ENCODE measurements around the gene PWP1. TPM values are rescaled to one million over a fixed set of nuclear protein-coding genes. Genes with fewer than 3 reads are reported as not detected.

The PWP1 gene
- total RNA-seq, 1 donor from 2014 or later, result 92.1 TPM

DNA sequence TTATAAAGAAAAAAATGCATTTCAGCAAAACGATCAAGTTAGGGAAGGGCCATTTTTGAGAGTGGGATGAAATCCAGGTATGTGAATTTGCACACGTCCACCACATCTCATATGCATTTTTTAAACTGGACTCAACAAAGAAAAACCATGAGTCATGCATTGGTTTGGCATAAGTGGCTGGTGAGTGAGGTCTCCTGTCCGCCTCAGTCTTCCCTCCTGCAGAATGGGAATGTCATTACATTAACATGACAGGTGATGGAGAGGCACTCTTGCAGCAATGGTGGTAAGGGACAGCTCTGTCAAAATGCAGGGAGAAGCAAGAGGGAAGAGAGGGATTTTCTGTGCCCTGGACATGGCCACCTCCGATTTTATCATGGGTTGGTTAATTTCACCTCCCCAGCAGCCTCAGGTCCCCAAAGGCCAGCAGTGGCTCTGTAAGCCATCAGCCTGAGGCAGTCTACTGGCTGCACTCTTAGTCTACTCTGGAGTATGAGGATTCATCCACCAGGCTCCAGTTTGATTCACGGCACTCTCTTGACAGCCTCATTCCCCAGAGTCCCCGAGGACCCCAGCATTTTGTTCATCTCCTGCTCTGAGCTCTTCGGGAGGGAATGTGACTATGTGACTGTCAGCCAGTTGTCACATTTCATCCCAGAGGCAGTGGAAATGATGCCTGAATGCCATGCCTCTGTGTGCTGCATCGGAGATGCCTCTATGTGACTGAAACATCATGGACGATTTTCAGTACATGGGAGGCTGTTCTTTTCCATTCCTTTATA, 17.1 kb upstream of the PWP1 start:
- TF ChIP-seq, protein P1, sequence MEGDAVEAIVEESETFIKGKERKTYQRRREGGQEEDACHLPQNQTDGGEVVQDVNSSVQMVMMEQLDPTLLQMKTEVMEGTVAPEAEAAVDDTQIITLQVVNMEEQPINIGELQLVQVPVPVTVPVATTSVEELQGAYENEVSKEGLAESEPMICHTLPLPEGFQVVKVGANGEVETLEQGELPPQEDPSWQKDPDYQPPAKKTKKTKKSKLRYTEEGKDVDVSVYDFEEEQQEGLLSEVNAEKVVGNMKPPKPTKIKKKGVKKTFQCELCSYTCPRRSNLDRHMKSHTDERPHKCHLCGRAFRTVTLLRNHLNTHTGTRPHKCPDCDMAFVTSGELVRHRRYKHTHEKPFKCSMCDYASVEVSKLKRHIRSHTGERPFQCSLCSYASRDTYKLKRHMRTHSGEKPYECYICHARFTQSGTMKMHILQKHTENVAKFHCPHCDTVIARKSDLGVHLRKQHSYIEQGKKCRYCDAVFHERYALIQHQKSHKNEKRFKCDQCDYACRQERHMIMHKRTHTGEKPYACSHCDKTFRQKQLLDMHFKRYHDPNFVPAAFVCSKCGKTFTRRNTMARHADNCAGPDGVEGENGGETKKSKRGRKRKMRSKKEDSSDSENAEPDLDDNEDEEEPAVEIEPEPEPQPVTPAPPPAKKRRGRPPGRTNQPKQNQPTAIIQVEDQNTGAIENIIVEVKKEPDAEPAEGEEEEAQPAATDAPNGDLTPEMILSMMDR (IDR thresholded peaks at IDR 0.05; ENCODE audit: insufficient read depth, low read length, severe bottlenecking), result no peak
- no peak overlapping the region for H3K4me3 ChIP-seq (ENCODE audit: low read depth, low read length)
- H3K27me3 ChIP-seq (ENCODE audit: control insufficient read depth, insufficient read depth, low read length), result no peaks in the 10 kb centered on the region
- no peak for FAIRE-seq
- no peak for DNase-seq (ENCODE audit: low read depth)
- no peaks in the 10 kb centered on the region for H3K36me3 ChIP-seq (ENCODE audit: control insufficient read depth, insufficient read depth, low read length)

DNA sequence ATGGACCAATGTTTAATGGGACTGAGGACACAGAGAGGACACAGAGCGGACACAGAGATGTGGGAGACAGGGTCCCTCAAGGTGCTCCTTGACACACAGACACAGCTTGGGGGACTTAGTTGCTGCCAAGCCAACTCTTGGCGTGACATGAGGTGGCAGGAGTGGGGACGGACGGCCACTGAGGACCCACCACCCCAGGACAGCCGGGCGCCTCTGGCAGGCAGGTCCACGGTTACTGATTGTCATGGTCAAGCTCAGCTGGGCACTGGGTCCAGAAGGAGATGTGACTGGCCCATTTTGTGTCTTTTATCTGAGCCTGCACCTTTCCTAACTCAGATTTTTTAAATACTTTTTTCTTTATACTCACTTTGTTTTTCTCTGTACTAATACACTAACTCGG, 15.7 kb upstream of the PWP1 start:
- no peak overlapping the region for H3K4me3 ChIP-seq (ENCODE audit: low read depth, low read length)
- no peaks in the 10 kb centered on the region for H3K27me3 ChIP-seq (ENCODE audit: control insufficient read depth, insufficient read depth, low read length)
- TF ChIP-seq, protein P1 (IDR thresholded peaks at IDR 0.05; ENCODE audit: insufficient read depth, low read length, severe bottlenecking), result no peak
- H3K36me3 ChIP-seq (ENCODE audit: control insufficient read depth, insufficient read depth, low read length), result no peaks in the 10 kb centered on the region
- no peak for FAIRE-seq
- no peak for DNase-seq (ENCODE audit: low read depth)

DNA sequence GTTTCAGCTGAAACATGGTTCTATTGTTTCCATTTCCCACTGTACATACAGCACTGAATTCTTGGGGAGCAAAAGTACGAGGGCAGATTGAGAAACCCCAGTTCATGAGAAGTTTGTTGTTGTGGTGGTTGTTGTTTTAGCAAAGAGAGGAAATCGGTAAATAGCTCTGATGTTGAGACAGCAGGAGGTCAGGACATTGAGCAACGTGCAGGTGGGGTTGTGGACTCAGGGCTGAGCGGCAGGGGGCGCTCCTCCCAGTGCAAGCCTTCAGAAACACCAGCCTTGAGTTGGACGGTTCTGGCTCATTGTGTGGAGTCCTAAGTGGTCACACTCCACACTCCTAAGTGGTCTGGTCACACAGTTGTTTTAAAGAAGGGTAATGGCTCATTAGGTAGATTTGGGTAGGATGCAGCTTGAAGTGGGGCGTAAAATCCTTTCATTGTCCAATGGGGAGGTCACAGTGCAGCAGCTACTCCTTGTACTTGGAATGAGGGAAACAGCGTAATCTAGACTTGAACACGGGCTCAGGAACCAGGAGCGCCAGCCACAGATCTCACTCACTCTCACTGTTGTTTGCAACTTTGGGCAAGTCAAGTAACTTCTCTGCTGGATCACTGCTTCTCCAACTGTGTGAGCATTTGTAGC, 14.5 kb upstream of the PWP1 start:
- TF ChIP-seq, protein P1 (IDR thresholded peaks at IDR 0.05; ENCODE audit: insufficient read depth, low read length, severe bottlenecking), result peak; percentile 77
- no peak overlapping the region for H3K4me3 ChIP-seq (ENCODE audit: low read depth, low read length)
- DNase-seq (ENCODE audit: low read depth) (peak; percentile 25), FAIRE-seq (peak; percentile 75)
- no peaks in the 10 kb centered on the region for H3K36me3 ChIP-seq (ENCODE audit: control insufficient read depth, insufficient read depth, low read length)
- H3K27me3 ChIP-seq (ENCODE audit: control insufficient read depth, insufficient read depth, low read length), result no peaks in the 10 kb centered on the region

DNA sequence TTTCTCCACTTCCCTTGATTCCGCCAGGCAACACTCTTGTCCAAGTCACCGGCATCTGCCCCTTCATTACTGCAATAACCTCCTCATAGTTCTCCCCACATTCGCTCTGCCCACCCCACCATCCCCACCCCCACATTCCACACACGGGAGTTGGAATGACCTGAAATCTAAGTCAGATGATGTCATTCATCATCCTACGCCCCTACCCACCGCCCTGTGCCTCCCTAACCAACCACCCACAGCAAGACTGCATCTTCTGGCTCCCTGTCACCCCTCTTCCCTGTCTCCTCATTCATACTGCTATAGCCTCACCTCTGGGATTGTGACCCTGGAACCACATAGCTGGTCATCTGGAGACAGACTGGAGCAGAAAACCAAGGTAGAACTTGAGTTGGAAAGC, 7.9 kb upstream of the PWP1 start:
- TF ChIP-seq, protein P1 (IDR thresholded peaks at IDR 0.05; ENCODE audit: insufficient read depth, low read length, severe bottlenecking), result no peak
- Histone ChIP-seq H3K36me3 (ENCODE audit: control insufficient read depth, insufficient read depth, low read length) (no peaks in the 10 kb centered on the region), H3K27me3 (ENCODE audit: control insufficient read depth, insufficient read depth, low read length) (peaks cover 4% of the 10 kb centered on the region), H3K4me3 (ENCODE audit: low read depth, low read length) (no peak overlapping the region)
- DNase-seq (ENCODE audit: low read depth) (no peak), FAIRE-seq (no peak)

DNA sequence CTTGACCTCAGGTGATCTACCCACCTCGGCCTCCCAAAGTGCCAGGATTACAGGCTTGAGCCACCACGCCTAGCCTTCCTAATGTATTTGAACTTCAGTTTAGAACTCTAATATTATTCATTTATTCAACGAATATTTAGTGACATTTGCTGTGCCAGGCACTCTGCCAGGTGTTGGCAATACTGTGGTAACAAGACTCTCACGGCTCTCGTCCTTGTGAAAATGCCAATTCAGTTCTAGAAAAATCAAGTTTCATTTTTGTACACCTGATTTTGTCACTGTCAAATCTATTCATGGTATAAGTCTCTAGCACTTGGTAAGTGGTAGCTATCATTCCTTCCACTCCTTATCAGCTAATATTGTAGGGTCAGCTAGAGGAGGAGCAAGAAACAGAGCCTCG, 6.3 kb upstream of the PWP1 start:
- DNase-seq (ENCODE audit: low read depth) (no peak), FAIRE-seq (no peak)
- peaks cover 4% of the 10 kb centered on the region for H3K27me3 ChIP-seq (ENCODE audit: control insufficient read depth, insufficient read depth, low read length)
- TF ChIP-seq, protein P1 (IDR thresholded peaks at IDR 0.05; ENCODE audit: insufficient read depth, low read length, severe bottlenecking), result no peak
- no peaks in the 10 kb centered on the region for H3K36me3 ChIP-seq (ENCODE audit: control insufficient read depth, insufficient read depth, low read length)
- H3K4me3 ChIP-seq (ENCODE audit: low read depth, low read length), result no peak overlapping the region

Data from bronchial epithelial cell (primary cell).